GM12878 (cell line): Measurements from ENCODE around the gene HMGN5.

Experiments used
- BRCA1 ChIP-seq: IDR thresholded peaks from 2 replicates; pipeline ENCODE4 v1.6.1; 2011; ENCODE audit warnings: low read depth, low read length, improper control_type of control experiment
- EP300 ChIP-seq, 2 experiments: fragments of 150-350 bp in 1 of 2; IDR thresholded peaks; 2 replicates each; pipeline ENCODE4 v1.6.1; 2011 to 2012; ENCODE audit warnings: low read depth in 2 of 2, low read length in 2 of 2, borderline replicate concordance in 1 of 2, improper control_type of control experiment in 1 of 2, inconsistent platforms in 1 of 2; ENCODE audit not compliant: control insufficient read depth in 1 of 2
- HDAC2 ChIP-seq: fragments of 200-600 bp; sonication (generic); IDR thresholded peaks from 2 replicates; pipeline ENCODE4 v1.6.1; 2017
- KLF5 ChIP-seq: fragments of 450-650 bp; IDR thresholded peaks from 2 replicates; pipeline ENCODE4 v1.6.1; 2014; ENCODE audit warnings: mild to moderate bottlenecking; ENCODE audit not compliant: partially characterized antibody
- MEF2A ChIP-seq: IDR thresholded peaks from 2 replicates; pipeline ENCODE4 v1.6.1; 2011; ENCODE audit warnings: low read depth, mild to moderate bottlenecking, low read length, moderate library complexity; ENCODE audit not compliant: insufficient read depth
- MYC ChIP-seq: IDR thresholded peaks from 2 replicates; pipeline ENCODE4 v1.6.1; 2011; ENCODE audit warnings: mild to moderate bottlenecking, low read length, moderate library complexity, inconsistent platforms; ENCODE audit not compliant: insufficient read depth, insufficient replicate concordance, insufficient read length, severe bottlenecking
- POLR2A ChIP-seq: IDR thresholded peaks from 2 replicates; pipeline ENCODE4 v1.6.1; 2011; ENCODE audit warnings: low read depth, mild to moderate bottlenecking, low read length
- SIN3A ChIP-seq: IDR thresholded peaks from 2 replicates; pipeline ENCODE4 v1.6.1; 2012; ENCODE audit warnings: low read depth, low read length, improper control_type of control experiment
- SMC3 ChIP-seq: IDR thresholded peaks from 2 replicates; pipeline ENCODE4 v1.6.1; 2011; ENCODE audit warnings: low read length, improper control_type of control experiment, borderline replicate concordance
- YY1 ChIP-seq: IDR thresholded peaks from 2 replicates; pipeline ENCODE4 v1.6.1; 2011; ENCODE audit warnings: low read depth, mild to moderate bottlenecking, low read length
- TF ChIP-seq, protein P1 (sequence below): IDR thresholded peaks from 2 replicates; pipeline ENCODE4 v1.6.1; 2011; ENCODE audit warnings: low read depth, mild to moderate bottlenecking, low read length, moderate library complexity, borderline replicate concordance; ENCODE audit errors: extremely low read depth
- TF ChIP-seq, protein P2 (sequence below), 3 experiments: IDR thresholded peaks in 2 of 3; conservative IDR thresholded peaks in 1 of 3; 2 replicates each; pipeline ENCODE4 v1.5.1; 2011; ENCODE audit warnings: low read depth in 3 of 3, low read length in 3 of 3, mild to moderate bottlenecking in 3 of 3, control low read depth in 2 of 3, moderate library complexity in 2 of 3, inconsistent platforms in 1 of 3, mixed read lengths in 1 of 3; ENCODE audit not compliant: control insufficient read depth in 2 of 3, insufficient read depth in 1 of 3; ENCODE audit errors: extremely low read depth in 1 of 3
- TF ChIP-seq, protein P3 (sequence below): fragments of 450-650 bp; formaldehyde crosslinking; IDR thresholded peaks from 2 replicates; pipeline ENCODE4 v1.4.0; 2022; ENCODE audit warnings: mild to moderate bottlenecking, moderate library complexity
- TF ChIP-seq, protein P4 (sequence below): fragments of 150-350 bp; IDR thresholded peaks from 2 replicates; pipeline ENCODE4 v1.6.1; 2014; ENCODE audit warnings: mild to moderate bottlenecking, low read depth, low read length

DNA sequence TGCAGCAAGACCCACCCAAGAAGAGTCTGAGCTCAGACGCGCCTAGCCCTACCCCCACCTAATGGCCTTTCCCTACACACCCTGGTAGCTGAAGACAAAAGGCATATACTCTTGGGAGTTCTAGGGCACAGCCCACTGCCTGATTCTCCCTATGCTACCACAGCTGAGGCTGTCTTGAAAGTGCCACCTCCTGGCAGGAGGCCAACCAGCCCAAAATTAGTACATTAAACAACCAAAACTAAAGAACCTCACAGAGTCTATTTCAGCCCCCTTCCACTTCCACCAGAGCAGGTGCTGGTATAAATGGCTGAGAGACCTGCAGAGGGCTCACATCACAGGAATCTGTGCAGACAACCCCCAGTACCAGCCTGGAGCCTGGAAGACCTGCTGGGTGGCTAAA is 119.1 kb downstream of the HMGN5 start:
- TF ChIP-seq, protein P1, sequence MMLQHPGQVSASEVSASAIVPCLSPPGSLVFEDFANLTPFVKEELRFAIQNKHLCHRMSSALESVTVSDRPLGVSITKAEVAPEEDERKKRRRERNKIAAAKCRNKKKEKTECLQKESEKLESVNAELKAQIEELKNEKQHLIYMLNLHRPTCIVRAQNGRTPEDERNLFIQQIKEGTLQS, result no peak
- TF ChIP-seq SIN3A (no peak), SMC3 (no peak), MYC (no peak), HDAC2 (no peak), MEF2A (no peak), EP300 (IDR thresholded peaks at IDR 0.05; ENCODE audit: borderline replicate concordance in 1 of 2, control insufficient read depth in 1 of 2, low read depth in 2 of 2, low read length in 2 of 2) (no peak), BRCA1 (no peak), KLF5 (no peak), YY1 (no peak), POLR2A (no peak)
- TF ChIP-seq, protein P2, sequence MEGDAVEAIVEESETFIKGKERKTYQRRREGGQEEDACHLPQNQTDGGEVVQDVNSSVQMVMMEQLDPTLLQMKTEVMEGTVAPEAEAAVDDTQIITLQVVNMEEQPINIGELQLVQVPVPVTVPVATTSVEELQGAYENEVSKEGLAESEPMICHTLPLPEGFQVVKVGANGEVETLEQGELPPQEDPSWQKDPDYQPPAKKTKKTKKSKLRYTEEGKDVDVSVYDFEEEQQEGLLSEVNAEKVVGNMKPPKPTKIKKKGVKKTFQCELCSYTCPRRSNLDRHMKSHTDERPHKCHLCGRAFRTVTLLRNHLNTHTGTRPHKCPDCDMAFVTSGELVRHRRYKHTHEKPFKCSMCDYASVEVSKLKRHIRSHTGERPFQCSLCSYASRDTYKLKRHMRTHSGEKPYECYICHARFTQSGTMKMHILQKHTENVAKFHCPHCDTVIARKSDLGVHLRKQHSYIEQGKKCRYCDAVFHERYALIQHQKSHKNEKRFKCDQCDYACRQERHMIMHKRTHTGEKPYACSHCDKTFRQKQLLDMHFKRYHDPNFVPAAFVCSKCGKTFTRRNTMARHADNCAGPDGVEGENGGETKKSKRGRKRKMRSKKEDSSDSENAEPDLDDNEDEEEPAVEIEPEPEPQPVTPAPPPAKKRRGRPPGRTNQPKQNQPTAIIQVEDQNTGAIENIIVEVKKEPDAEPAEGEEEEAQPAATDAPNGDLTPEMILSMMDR (IDR thresholded peaks at IDR 0.05 in 2 of 3, conservative IDR thresholded peaks at IDR 0.05 in 1 of 3; ENCODE audit: control insufficient read depth in 2 of 3, extremely low read depth in 1 of 3, insufficient read depth in 1 of 3, low read depth in 3 of 3, low read length in 3 of 3), result no peak
- TF ChIP-seq, protein P3, sequence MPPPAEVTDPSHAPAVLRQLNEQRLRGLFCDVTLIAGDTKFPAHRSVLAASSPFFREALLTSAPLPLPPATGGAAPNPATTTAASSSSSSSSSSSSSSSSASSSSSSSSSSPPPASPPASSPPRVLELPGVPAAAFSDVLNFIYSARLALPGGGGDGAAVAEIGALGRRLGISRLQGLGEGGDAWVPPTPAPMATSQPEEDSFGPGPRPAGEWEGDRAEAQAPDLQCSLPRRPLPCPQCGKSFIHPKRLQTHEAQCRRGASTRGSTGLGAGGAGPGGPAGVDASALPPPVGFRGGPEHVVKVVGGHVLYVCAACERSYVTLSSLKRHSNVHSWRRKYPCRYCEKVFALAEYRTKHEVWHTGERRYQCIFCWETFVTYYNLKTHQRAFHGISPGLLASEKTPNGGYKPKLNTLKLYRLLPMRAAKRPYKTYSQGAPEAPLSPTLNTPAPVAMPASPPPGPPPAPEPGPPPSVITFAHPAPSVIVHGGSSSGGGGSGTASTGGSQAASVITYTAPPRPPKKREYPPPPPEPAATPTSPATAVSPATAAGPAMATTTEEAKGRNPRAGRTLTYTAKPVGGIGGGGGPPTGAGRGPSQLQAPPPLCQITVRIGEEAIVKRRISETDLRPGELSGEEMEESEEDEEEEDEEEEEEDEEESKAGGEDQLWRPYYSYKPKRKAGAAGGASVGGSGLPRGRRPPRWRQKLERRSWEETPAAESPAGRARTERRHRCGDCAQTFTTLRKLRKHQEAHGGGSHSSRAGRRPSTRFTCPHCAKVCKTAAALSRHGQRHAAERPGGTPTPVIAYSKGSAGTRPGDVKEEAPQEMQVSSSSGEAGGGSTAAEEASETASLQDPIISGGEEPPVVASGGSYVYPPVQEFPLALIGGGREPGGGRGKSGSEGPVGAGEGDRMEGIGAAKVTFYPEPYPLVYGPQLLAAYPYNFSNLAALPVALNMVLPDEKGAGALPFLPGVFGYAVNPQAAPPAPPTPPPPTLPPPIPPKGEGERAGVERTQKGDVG (CRISPR knock-in tag), result no peak
- TF ChIP-seq, protein P4, sequence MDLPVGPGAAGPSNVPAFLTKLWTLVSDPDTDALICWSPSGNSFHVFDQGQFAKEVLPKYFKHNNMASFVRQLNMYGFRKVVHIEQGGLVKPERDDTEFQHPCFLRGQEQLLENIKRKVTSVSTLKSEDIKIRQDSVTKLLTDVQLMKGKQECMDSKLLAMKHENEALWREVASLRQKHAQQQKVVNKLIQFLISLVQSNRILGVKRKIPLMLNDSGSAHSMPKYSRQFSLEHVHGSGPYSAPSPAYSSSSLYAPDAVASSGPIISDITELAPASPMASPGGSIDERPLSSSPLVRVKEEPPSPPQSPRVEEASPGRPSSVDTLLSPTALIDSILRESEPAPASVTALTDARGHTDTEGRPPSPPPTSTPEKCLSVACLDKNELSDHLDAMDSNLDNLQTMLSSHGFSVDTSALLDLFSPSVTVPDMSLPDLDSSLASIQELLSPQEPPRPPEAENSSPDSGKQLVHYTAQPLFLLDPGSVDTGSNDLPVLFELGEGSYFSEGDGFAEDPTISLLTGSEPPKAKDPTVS, result no peak
